HepG2 (cell line): ENCODE data around the gene CTRB2. TPM values are rescaled to one million over a fixed set of nuclear protein-coding genes. Genes with fewer than 3 reads are reported as not detected.

Source experiments
- ATAC-seq: fragments of 200-7000 bp; cut with Tn5 transposase; 3 replicates; pipeline ENCODE4 v1.9.1; 2020; ENCODE audit warnings: mild to moderate bottlenecking, moderate library complexity
- BruUV-seq: library from RNA; stranded (reverse); fragments of 400-500 nt; replicated peaks from 2 replicates; lab custom pipeline; 2021; lab: Mats Ljungman, UMichigan
- CTCF ChIA-PET: fragments of 300-600 bp; formaldehyde crosslinking; extraction: SDS; loops from one replicate; lab custom pipeline; 2021; ENCODE audit warnings: low total read pairs, inconsistent platforms, low intra/inter-chr PET ratio; lab: Yijun Ruan, JAX
- POLR2A ChIA-PET: fragments of 350-600 bp; sonication (Branson Sonifier 250); formaldehyde crosslinking; loops from one replicate; lab custom pipeline; 2020; ENCODE audit warnings: antibody characterized with exemption, inconsistent platforms; lab: Yijun Ruan, JAX
- DNase-seq: peaks from one replicate; pipeline ENCODE4 v3.0.0-alpha.2; 2015; ENCODE audit warnings: low spot score
- FAIRE-seq: peaks from 3 replicates; lab custom pipeline; 2011; peaks lifted over from hg19 to GRCh38; lab: Jason Lieb, UNC
- H2AFZ ChIP-seq: one replicate; pipeline ENCODE4 v1.6.1; 2011; ENCODE audit warnings: low read length, inconsistent platforms
- H3K27ac ChIP-seq: fragments of 300-600 bp; 3 replicates; pipeline ENCODE4 v1.8.0; 2011; ENCODE audit warnings: mixed run types, mild to moderate bottlenecking, mixed read lengths, low read length, inconsistent platforms; ENCODE audit not compliant: insufficient read depth; ENCODE audit errors: extremely low read length
- H3K27me3 ChIP-seq, 2 experiments: fragments of 200-600 bp in 1 of 2; 2 replicates in 1 of 2; 3 replicates in 1 of 2; pipeline versions ENCODE4 v1.6.0 to v1.8.0; 2011; ENCODE audit warnings: low read length in 2 of 2, mild to moderate bottlenecking in 2 of 2, moderate library complexity in 2 of 2, inconsistent platforms in 1 of 2; ENCODE audit not compliant: insufficient read depth in 2 of 2, control insufficient read depth in 1 of 2
- H3K36me3 ChIP-seq, 2 experiments: fragments of 200-600 bp in 1 of 2; replicated peaks in 1 of 2; 2 replicates in 1 of 2; 3 replicates in 1 of 2; pipeline versions ENCODE4 v1.5.1 to v1.8.0; 2011; ENCODE audit warnings: low read length in 2 of 2, inconsistent platforms in 1 of 2; ENCODE audit not compliant: insufficient read depth in 2 of 2, control insufficient read depth in 1 of 2
- H3K4me1 ChIP-seq: 2 replicates; pipeline ENCODE4 v1.5.1; 2012; ENCODE audit warnings: low read length, inconsistent platforms; ENCODE audit not compliant: insufficient read depth
- H3K4me2 ChIP-seq: 2 replicates; pipeline ENCODE4 v1.6.0; 2011; ENCODE audit warnings: low read depth, low read length, inconsistent platforms
- H3K4me3 ChIP-seq, 3 experiments: fragments of 200-600 bp in 1 of 3; sonication (generic), shearing (Covaris generic) in 1 of 3; replicated peaks in 1 of 3; 2 replicates each; pipeline ENCODE4 v1.5.1; 2011 to 2016; ENCODE audit warnings: low read length in 3 of 3, inconsistent platforms in 2 of 3, low read depth in 2 of 3, mild to moderate bottlenecking in 2 of 3, control low read depth in 1 of 3, mixed read lengths in 1 of 3; ENCODE audit not compliant: insufficient read depth in 1 of 3
- H3K79me2 ChIP-seq: one replicate; pipeline ENCODE4 v1.6.1; 2011; ENCODE audit warnings: low read length, inconsistent platforms; ENCODE audit not compliant: insufficient read depth
- H3K9ac ChIP-seq: 2 replicates; pipeline ENCODE4 v1.6.0; 2011; ENCODE audit warnings: mild to moderate bottlenecking, low read depth, low read length, inconsistent platforms; ENCODE audit not compliant: insufficient read depth
- H3K9me3 ChIP-seq: 2 replicates; pipeline ENCODE4 v1.5.1; 2012; ENCODE audit warnings: mild to moderate bottlenecking, low read length
- H4K20me1 ChIP-seq: 2 replicates; pipeline ENCODE4 v1.6.0; 2011; ENCODE audit warnings: inconsistent platforms, mild to moderate bottlenecking, low read length, moderate library complexity; ENCODE audit not compliant: insufficient read depth
- GTF3A ChIP-seq: sonication (generic); formaldehyde crosslinking; conservative IDR thresholded peaks from 2 replicates; pipeline ENCODE4 v1.4.0; 2020; ENCODE audit warnings: mild to moderate bottlenecking, missing genetic modification reagents
- HDAC1 ChIP-seq: sonication (generic); formaldehyde crosslinking; IDR thresholded peaks from 2 replicates; pipeline ENCODE4 v1.5.1; 2020; ENCODE audit warnings: mild to moderate bottlenecking, missing genetic modification reagents
- ISX ChIP-seq: sonication (generic); formaldehyde crosslinking; conservative IDR thresholded peaks from 2 replicates; pipeline ENCODE4 v1.5.0; 2020; ENCODE audit warnings: missing genetic modification reagents
- MAF1 ChIP-seq: sonication (generic); formaldehyde crosslinking; IDR thresholded peaks from 2 replicates; pipeline ENCODE4 v1.5.0; 2020; ENCODE audit warnings: missing genetic modification reagents, borderline replicate concordance
- PITX1 ChIP-seq: sonication (generic); formaldehyde crosslinking; IDR thresholded peaks from 2 replicates; pipeline ENCODE4 v1.5.1; 2020; ENCODE audit warnings: mild to moderate bottlenecking, missing genetic modification reagents
- ZFX ChIP-seq: sonication (generic); formaldehyde crosslinking; IDR thresholded peaks from 2 replicates; pipeline ENCODE4 v1.4.0; 2020; ENCODE audit warnings: mild to moderate bottlenecking, low read depth, missing genetic modification reagents, moderate library complexity
- ZNF367 ChIP-seq: sonication (generic); formaldehyde crosslinking; IDR thresholded peaks from 2 replicates; pipeline ENCODE4 v1.4.0; 2020; ENCODE audit warnings: missing genetic modification reagents, borderline replicate concordance
- ZNF660 ChIP-seq: sonication (generic); formaldehyde crosslinking; IDR thresholded peaks from 2 replicates; pipeline ENCODE4 v1.5.1; 2020; ENCODE audit warnings: mild to moderate bottlenecking, low read depth, missing genetic modification reagents, borderline replicate concordance
- ZNF75D ChIP-seq: sonication (generic); formaldehyde crosslinking; IDR thresholded peaks from 2 replicates; pipeline ENCODE4 v1.8.1; 2023; ENCODE audit warnings: missing genetic modification reagents, mild to moderate bottlenecking, borderline replicate concordance
- WGBS: methylation state at CpG from one replicate; pipeline ENCODE4 v1.1.6; 2017; ENCODE audit warnings: low lambda C conversion rate; 5-methylcytosine and 5-hydroxymethylcytosine counted together
- in situ Hi-C: cut with HindIII; loops from 2 replicates; pipeline ENCODE4 v1.10.0; 2017; ENCODE audit warnings: low pct_unique_long_range_greater_than_20kb; ENCODE audit not compliant: extremely low pct_ligation_motif_present
- intact Hi-C: fragments of 100-400 bp; cut with micrococcal nuclease; formaldehyde crosslinking; loops from one replicate; pipeline ENCODE4 v1.10.0; 2022; ENCODE audit not compliant: unreplicated experiment
- polyA plus RNA-seq, 8 experiments: library from polyadenylated mRNA; depleted of rRNA in 3 of 8; stranded (reverse) in 7 of 8; unstranded in 1 of 8; fragments of >200 nt; fragmentation: Illumina TruSeq in 4 of 8; extraction: Trizol in 4 of 8; gene quantifications; 2 replicates each; pipeline versions ENCODE4 v1.2.1 to v1.2.3, GENCODE V29; 2011 to 2016; ENCODE audit warnings: low read depth in 4 of 8, missing spikeins in 1 of 8, mixed read lengths in 1 of 8; ENCODE audit not compliant: insufficient read depth in 1 of 8
- total RNA-seq, 5 experiments: library from RNA; depleted of rRNA; stranded (reverse); fragments of >200 nt; fragmentation: Illumina TruSeq; extraction: Trizol; gene quantifications; 2 replicates each; pipeline ENCODE4 v1.2.3, GENCODE V29; 2016; ENCODE audit warnings: low read depth in 1 of 5
- TF ChIP-seq, protein P1 (sequence below): sonication (generic); formaldehyde crosslinking; IDR thresholded peaks from 2 replicates; pipeline ENCODE4 v1.4.0; 2020; ENCODE audit warnings: missing genetic modification reagents
- TF ChIP-seq, protein P2 (sequence below): sonication (generic); formaldehyde crosslinking; IDR thresholded peaks from 2 replicates; pipeline ENCODE4 v1.4.0; 2020; ENCODE audit warnings: missing genetic modification reagents
- TF ChIP-seq, protein P3 (sequence below): sonication (generic); formaldehyde crosslinking; IDR thresholded peaks from 2 replicates; pipeline ENCODE4 v1.5.0; 2020; ENCODE audit warnings: missing genetic modification reagents
- TF ChIP-seq, protein P4 (sequence below): sonication (generic); formaldehyde crosslinking; IDR thresholded peaks from 2 replicates; pipeline ENCODE4 v1.4.0; 2020; ENCODE audit warnings: missing genetic modification reagents

CTRB2 gene
- total and polyA plus RNA-seq, 2 of the 13 experiments (the other 11 are each of a cell fraction or from before 2014, with no cell fraction given) = 0.13 TPM; not detected in 1

DNA sequence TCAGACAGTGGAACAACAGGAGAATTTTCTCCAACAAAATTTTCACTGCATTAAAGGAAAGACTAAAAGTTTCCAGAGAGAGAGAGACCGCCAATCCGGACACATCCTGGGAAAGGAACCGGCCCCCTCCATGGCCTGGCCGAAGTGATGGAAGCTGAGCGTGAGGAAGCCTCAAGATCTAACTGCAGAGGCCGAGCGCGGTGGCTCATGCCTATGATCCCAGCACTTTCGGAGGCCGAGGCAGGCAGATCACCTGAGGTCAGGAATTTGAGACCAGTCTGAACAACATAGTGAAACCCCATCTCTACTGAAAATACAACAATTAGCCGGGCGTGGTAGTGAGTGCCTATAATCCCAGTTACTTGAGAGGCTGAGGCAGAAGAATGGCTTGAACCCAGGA lies 3.9 kb downstream of the CTRB2 start (continued):
- TF ChIP-seq ZNF367 (CRISPR knock-in tag) (no peak), ZNF75D (no peak), PITX1 (CRISPR knock-in tag) (no peak), ZNF660 (CRISPR knock-in tag) (no peak), ZFX (no peak)
- TF ChIP-seq, protein P1, sequence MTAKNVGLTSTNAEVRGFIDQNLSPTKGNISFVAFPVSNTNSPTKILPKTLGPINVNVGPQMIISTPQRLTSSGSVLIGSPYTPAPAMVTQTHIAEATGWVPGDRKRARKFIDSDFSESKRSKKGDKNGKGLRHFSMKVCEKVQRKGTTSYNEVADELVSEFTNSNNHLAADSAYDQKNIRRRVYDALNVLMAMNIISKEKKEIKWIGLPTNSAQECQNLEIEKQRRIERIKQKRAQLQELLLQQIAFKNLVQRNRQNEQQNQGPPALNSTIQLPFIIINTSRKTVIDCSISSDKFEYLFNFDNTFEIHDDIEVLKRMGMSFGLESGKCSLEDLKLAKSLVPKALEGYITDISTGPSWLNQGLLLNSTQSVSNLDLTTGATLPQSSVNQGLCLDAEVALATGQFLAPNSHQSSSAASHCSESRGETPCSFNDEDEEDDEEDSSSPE = no peak
- TF ChIP-seq, protein P2, sequence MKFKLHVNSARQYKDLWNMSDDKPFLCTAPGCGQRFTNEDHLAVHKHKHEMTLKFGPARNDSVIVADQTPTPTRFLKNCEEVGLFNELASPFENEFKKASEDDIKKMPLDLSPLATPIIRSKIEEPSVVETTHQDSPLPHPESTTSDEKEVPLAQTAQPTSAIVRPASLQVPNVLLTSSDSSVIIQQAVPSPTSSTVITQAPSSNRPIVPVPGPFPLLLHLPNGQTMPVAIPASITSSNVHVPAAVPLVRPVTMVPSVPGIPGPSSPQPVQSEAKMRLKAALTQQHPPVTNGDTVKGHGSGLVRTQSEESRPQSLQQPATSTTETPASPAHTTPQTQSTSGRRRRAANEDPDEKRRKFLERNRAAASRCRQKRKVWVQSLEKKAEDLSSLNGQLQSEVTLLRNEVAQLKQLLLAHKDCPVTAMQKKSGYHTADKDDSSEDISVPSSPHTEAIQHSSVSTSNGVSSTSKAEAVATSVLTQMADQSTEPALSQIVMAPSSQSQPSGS (CRISPR knock-in tag) = no peak
- TF ChIP-seq, protein P3, sequence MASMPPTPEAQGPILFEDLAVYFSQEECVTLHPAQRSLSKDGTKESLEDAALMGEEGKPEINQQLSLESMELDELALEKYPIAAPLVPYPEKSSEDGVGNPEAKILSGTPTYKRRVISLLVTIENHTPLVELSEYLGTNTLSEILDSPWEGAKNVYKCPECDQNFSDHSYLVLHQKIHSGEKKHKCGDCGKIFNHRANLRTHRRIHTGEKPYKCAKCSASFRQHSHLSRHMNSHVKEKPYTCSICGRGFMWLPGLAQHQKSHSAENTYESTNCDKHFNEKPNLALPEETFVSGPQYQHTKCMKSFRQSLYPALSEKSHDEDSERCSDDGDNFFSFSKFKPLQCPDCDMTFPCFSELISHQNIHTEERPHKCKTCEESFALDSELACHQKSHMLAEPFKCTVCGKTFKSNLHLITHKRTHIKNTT (CRISPR knock-in tag) = no peak
- TF ChIP-seq, all 625 proteins: peak for 0

DNA sequence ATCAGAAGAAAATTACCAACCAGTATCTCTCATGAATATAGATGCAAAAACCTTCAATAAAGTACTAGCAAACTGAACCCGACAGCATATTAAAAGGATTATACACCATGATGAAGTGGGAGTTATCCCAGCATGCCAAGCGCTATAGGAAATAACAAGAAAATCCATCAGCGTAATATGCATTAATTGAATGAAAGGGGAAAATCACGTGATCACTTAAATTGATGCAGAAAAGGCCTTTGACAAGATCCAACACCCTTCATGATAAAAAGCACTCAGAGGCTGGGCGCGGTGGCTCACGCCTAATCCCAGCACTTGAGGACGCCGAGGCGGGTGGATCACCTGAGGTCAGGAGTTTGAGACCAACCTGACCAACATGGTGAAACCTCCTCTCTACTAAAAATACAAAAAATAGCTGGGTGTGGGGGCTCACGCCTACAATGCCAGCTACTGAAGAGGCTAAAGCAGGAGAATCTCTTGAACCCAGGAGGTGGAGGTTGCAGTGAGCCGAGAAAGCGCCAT lies 4.8 kb downstream of the CTRB2 start:
- no peak overlapping the region for H2AFZ ChIP-seq
- no peak for FAIRE-seq
- peaks cover 33% of the 10 kb centered on the region for H3K4me1 ChIP-seq
- no peaks in the 10 kb centered on the region for H3K36me3 ChIP-seq
- H3K79me2 ChIP-seq = no peaks in the 10 kb centered on the region
- DNase-seq = no peak
- no peaks in the 10 kb centered on the region for H3K9me3 ChIP-seq
- H3K9ac ChIP-seq = no peak overlapping the region
- no peak for ATAC-seq
- H3K27me3 ChIP-seq = peaks cover 20 to 49% of the 10 kb centered on the region in 2 experiments
- no peak overlapping the region for H3K27ac ChIP-seq
- ChIA-PET POLR2A (no interaction called here), CTCF (no interaction called here)
- in situ Hi-C loops = no loop called here
- BruUV-seq = no TSS peak
- WGBS = 83% methylated on average over 13 of the region's 13 CpGs
- H3K4me2 ChIP-seq = no peak overlapping the region
- no peak overlapping the region for H3K4me3 ChIP-seq
- intact Hi-C loops = no loop called here
- no peaks in the 10 kb centered on the region for H4K20me1 ChIP-seq
- TF ChIP-seq GTF3A (CRISPR knock-in tag) = no peak
- no peak for TF ChIP-seq ISX
- no peak for TF ChIP-seq MAF1 (CRISPR knock-in tag)
- TF ChIP-seq HDAC1 (CRISPR knock-in tag) = no peak
- TF ChIP-seq, protein P4, sequence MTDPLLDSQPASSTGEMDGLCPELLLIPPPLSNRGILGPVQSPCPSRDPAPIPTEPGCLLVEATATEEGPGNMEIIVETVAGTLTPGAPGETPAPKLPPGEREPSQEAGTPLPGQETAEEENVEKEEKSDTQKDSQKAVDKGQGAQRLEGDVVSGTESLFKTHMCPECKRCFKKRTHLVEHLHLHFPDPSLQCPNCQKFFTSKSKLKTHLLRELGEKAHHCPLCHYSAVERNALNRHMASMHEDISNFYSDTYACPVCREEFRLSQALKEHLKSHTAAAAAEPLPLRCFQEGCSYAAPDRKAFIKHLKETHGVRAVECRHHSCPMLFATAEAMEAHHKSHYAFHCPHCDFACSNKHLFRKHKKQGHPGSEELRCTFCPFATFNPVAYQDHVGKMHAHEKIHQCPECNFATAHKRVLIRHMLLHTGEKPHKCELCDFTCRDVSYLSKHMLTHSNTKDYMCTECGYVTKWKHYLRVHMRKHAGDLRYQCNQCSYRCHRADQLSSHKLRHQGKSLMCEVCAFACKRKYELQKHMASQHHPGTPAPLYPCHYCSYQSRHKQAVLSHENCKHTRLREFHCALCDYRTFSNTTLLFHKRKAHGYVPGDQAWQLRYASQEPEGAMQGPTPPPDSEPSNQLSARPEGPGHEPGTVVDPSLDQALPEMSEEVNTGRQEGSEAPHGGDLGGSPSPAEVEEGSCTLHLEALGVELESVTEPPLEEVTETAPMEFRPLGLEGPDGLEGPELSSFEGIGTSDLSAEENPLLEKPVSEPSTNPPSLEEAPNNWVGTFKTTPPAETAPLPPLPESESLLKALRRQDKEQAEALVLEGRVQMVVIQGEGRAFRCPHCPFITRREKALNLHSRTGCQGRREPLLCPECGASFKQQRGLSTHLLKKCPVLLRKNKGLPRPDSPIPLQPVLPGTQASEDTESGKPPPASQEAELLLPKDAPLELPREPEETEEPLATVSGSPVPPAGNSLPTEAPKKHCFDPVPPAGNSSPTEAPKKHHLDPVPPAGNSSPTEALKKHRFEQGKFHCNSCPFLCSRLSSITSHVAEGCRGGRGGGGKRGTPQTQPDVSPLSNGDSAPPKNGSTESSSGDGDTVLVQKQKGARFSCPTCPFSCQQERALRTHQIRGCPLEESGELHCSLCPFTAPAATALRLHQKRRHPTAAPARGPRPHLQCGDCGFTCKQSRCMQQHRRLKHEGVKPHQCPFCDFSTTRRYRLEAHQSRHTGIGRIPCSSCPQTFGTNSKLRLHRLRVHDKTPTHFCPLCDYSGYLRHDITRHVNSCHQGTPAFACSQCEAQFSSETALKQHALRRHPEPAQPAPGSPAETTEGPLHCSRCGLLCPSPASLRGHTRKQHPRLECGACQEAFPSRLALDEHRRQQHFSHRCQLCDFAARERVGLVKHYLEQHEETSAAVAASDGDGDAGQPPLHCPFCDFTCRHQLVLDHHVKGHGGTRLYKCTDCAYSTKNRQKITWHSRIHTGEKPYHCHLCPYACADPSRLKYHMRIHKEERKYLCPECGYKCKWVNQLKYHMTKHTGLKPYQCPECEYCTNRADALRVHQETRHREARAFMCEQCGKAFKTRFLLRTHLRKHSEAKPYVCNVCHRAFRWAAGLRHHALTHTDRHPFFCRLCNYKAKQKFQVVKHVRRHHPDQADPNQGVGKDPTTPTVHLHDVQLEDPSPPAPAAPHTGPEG (CRISPR knock-in tag) = no peak
